Measurements from ENCODE around the gene ABCB8.
A peak's percentile ranks its signal among the peaks of the same experiment; 100 is the strongest.

ABCB8 gene

GRCh38 chr7:151028131-151028947 lies at the start of gene ABCB8:
Gene ABCB8 (plus strand): TSS chr7:151028450. CDS start chr7:151028516, 66 bp downstream.
- peak; percentile 100 for DNase-seq

GRCh38 chr7:150979713-150980390 lies 48.4 kb upstream of the ABCB8 start:
- peak; percentile 79 for DNase-seq

GRCh38 chr7:150980663-150981062 lies 47.6 kb upstream of the ABCB8 start:
- no peak for DNase-seq

GRCh38 chr7:150981644-150982043 lies 46.6 kb upstream of the ABCB8 start:
- no peak for DNase-seq

GRCh38 chr7:150982351-150982750 lies 45.9 kb upstream of the ABCB8 start:
- no peak for DNase-seq

GRCh38 chr7:150983893-150984368 lies 44.3 kb upstream of the ABCB8 start:
- DNase-seq: peak; percentile 49

- peak; percentile 91 for DNase-seq
Observed at GRCh38 chr7:150986099-150986512, 42.1 kb upstream of the ABCB8 start.

GRCh38 chr7:150986556-150986955 lies 41.7 kb upstream of the ABCB8 start:
- DNase-seq: no peak

GRCh38 chr7:150988230-150989226 lies 39.7 kb upstream of the ABCB8 start:
- peak; percentile 68 for DNase-seq

- DNase-seq: no peak
Observed at GRCh38 chr7:150989456-150989855, 38.8 kb upstream of the ABCB8 start.

GRCh38 chr7:150990416-150991186 lies 37.6 kb upstream of the ABCB8 start, which contains the start of gene NOS3:
Gene NOS3 (plus strand): TSS chr7:150991017. CDS start chr7:150993804, 2,787 bp downstream.
- peak; percentile 96 for DNase-seq

GRCh38 chr7:150992051-150992640 lies 36.1 kb upstream of the ABCB8 start:
- peak; percentile 84 for DNase-seq

GRCh38 chr7:150992833-150993302 lies 35.4 kb upstream of the ABCB8 start:
- DNase-seq: peak; percentile 77

GRCh38 chr7:150993511-150993910 lies 34.7 kb upstream of the ABCB8 start:
- no peak for DNase-seq

GRCh38 chr7:150994141-150994837 lies 34.0 kb upstream of the ABCB8 start:
- peak; percentile 40 for DNase-seq

GRCh38 chr7:150994838-150995510 lies 33.3 kb upstream of the ABCB8 start:
- no peak for DNase-seq

GRCh38 chr7:150996376-150997074 lies 31.7 kb upstream of the ABCB8 start:
- peak; percentile 69 for DNase-seq

- peak; percentile 57 for DNase-seq
Observed at GRCh38 chr7:150997075-150997511, 31.2 kb upstream of the ABCB8 start.

- no peak for DNase-seq
Observed at GRCh38 chr7:150997817-150998216, 30.4 kb upstream of the ABCB8 start.

All from DMS53 (cell line).